Astrocyte of the cerebellum (primary cell): Measurements from ENCODE around the gene TBC1D5.
"Not testable (repeated sequence)": the region's sequence is repeated elsewhere in the genome, so short reads cannot be mapped to it uniquely, and the experiment has no call there.

ENCODE experiments used
- DNase-seq: peaks from one replicate; pipeline ENCODE4 v3.0.0-alpha.2; 2011; ENCODE audit warnings: low read depth
- H3K4me3 ChIP-seq: 2 replicates; pipeline ENCODE4 v1.5.1; 2011; ENCODE audit warnings: mild to moderate bottlenecking, low read depth, low read length, moderate library complexity
- in situ Hi-C: cut with HindIII; loops from 2 replicates; pipeline ENCODE4 v1.10.0; 2017; ENCODE audit warnings: low sequenced_read_pairs
- TF ChIP-seq, protein P1 (sequence below): IDR thresholded peaks from 2 replicates; pipeline ENCODE4 v1.5.1; 2012; ENCODE audit warnings: low read length, low read depth, moderate library complexity, mild to moderate bottlenecking; ENCODE audit errors: missing control alignments

The TBC1D5 gene

DNA sequence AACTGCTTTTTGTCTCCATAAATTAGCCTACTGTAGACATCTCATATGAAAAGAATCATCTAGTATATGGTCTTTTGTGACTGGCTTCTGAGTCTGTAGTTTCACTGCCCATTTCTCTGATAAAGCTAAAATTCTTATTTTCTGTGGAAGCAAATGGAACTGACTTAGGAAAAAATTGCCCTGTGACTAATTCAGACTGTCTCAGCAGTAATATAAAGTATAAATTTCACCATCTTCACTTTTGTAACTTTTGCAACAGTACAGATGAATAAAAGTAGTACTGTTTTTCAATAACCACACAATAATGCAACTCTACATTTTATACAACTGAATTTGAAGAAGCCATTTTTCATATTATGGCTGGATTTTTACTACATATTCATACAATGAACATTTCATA is 104.1 kb downstream of the TBC1D5 start:
- H3K4me3 ChIP-seq = no peak overlapping the region
- TF ChIP-seq, protein P1, sequence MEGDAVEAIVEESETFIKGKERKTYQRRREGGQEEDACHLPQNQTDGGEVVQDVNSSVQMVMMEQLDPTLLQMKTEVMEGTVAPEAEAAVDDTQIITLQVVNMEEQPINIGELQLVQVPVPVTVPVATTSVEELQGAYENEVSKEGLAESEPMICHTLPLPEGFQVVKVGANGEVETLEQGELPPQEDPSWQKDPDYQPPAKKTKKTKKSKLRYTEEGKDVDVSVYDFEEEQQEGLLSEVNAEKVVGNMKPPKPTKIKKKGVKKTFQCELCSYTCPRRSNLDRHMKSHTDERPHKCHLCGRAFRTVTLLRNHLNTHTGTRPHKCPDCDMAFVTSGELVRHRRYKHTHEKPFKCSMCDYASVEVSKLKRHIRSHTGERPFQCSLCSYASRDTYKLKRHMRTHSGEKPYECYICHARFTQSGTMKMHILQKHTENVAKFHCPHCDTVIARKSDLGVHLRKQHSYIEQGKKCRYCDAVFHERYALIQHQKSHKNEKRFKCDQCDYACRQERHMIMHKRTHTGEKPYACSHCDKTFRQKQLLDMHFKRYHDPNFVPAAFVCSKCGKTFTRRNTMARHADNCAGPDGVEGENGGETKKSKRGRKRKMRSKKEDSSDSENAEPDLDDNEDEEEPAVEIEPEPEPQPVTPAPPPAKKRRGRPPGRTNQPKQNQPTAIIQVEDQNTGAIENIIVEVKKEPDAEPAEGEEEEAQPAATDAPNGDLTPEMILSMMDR = no peak
- DNase-seq = no peak
- in situ Hi-C loops = no loop called here

DNA sequence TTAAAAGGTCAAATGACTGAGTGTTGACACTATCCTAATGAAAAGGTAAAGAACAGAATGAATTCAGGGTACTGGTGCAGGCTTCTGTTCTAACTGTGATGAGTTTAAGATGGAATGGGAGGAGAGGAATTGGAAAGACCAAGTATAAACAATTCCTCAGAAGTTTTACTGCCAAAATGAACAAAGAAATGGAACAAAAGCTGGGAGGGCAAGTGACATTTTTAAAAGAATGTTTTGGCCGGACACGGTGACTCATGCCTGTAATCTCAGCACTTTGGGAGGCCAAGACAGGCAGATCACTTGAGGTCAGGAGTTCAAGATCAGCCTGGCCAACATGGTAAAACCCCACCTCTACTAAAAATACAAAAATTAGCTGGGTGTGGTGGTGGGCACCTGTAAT is 106.8 kb downstream of the TBC1D5 start:
- in situ Hi-C loops, H3K4me3 ChIP-seq: not testable (repeated sequence)
- DNase-seq = peak; percentile 24

DNA sequence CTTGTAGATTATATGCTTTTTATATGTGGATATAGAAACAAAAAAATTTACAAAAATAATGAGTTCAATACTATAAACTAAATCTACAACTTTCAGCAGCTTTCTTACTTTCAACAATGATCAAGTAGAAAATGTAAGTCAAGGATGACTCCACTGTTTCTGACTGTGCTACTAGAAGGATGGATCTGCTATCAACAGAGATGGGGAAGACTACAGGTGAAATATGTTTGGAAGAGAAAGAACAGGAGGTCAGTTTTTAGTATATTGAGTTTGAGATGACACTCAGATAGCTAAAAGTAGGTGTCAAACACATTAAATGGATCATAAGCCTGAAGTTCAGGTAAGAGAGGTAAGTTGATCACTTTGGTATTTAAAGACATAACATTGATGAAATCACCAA is 107.5 kb downstream of the TBC1D5 start:
- no peak for DNase-seq
- in situ Hi-C loops = no loop called here
- TF ChIP-seq, protein P1 = no peak
- no peak overlapping the region for H3K4me3 ChIP-seq

DNA sequence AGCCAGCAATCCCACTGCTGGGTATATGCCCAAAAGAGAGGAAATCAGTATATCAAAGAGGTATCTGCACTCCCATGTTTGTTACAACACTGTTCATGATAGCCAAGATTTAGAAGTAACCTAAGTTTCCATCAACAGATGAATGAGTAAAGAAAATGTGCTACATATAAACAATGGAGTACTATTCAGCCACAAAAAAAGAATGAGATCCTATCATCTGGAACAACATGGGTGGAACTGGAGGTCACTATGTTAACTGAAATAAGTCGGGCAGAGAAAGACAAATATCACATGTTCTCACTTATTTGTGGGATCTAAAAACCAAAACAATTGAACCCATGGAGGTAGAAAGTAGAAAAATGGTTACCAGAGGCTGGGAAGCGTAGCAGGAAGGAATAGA is 108.2 kb downstream of the TBC1D5 start:
- H3K4me3 ChIP-seq = no peak overlapping the region
- DNase-seq = no peak
- TF ChIP-seq, protein P1 = no peak
- in situ Hi-C loops = no loop called here

DNA sequence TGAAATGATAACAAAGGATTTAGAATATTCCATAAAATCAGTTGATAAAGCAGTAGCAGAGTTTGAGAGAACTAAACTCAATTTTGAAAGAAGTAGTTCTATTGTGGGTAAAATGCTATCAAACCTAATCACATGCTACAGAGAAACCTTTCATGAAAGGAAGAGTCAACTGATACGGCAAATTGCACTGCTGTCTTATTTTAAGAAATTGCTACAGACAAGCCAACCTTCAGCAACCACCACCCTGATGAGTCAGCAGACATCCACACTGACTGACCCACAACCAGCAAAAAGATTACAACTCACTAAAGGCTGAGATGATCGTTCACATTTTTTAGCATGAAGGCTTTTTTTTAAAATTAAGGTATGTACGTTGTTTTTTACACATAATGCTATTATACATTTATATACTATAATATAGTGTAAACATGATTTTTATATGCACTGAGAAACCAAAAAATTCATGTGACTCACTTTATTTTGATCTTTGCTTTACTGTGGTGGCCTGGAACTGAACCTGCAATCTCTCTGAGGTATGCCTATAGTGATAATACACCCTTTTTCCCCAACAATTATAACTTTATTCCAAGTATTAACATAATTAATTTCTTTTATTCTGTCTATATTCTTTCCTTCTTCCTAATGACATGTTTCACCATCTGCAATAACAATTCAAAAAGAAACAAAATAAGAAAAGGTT is 109.9 kb downstream of the TBC1D5 start:
- DNase-seq = peak; percentile 28
- H3K4me3 ChIP-seq = no peak overlapping the region
- in situ Hi-C loops = no loop called here
- TF ChIP-seq, protein P1 = no peak

DNA sequence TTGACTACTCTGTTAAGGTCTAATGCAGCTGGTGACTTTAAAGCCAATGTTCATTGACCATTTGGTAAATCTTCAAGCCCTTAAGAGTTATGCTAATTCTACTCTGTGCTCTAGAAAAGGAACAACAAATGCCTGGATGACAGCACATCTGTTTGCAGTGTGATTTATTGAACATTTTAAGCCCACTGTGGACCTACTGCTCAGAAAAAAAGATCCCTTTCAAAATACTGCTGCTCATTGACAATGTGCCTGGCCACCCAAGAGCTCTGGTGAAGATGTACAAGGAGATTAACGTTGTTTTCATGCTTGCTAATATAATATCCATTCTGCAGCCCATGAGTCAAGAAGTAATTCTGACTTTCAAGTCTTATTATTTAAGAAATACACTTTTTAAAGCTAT is 110.8 kb downstream of the TBC1D5 start:
- H3K4me3 ChIP-seq = no peak overlapping the region
- no peak for DNase-seq
- in situ Hi-C loops = no loop called here
- TF ChIP-seq, protein P1 = no peak

DNA sequence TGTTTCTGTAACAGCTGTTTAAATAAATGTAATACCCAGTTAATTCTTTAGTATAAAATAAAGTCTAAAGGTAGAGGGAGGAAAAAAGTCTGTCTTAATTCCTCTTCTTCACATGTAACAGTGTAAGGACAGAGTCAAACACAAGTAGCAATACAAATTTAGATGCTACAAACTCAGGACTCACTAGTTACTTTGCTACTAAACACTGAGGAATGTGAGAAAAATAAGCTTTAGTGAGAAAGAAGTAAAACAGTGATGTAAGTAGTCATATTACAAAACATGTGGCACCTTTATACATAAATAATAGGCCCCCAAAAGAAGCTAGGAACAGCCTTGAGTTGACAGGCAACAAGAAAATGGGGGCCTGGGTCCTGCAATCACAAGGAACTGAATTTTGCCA is 113.0 kb downstream of the TBC1D5 start:
- TF ChIP-seq, protein P1 = no peak
- H3K4me3 ChIP-seq = no peak overlapping the region
- DNase-seq = no peak
- in situ Hi-C loops = no loop called here
